PC-9 (cell line): ENCODE data around the gene CXCR5.

ENCODE experiments used
- EZH2 ChIP-seq: fragments of 200-600 bp; sonication (generic); IDR thresholded peaks from 2 replicates; pipeline ENCODE4 v1.8.0; 2017; ENCODE audit warnings: antibody characterized with exemption, low read depth
- TF ChIP-seq, protein P1 (sequence below): fragments of 200-600 bp; sonication (generic); conservative IDR thresholded peaks from 2 replicates; pipeline ENCODE4 v1.6.1; 2017; ENCODE audit warnings: mixed run types, antibody characterized with exemption, mild to moderate bottlenecking, moderate library complexity

- TF ChIP-seq, protein P1, sequence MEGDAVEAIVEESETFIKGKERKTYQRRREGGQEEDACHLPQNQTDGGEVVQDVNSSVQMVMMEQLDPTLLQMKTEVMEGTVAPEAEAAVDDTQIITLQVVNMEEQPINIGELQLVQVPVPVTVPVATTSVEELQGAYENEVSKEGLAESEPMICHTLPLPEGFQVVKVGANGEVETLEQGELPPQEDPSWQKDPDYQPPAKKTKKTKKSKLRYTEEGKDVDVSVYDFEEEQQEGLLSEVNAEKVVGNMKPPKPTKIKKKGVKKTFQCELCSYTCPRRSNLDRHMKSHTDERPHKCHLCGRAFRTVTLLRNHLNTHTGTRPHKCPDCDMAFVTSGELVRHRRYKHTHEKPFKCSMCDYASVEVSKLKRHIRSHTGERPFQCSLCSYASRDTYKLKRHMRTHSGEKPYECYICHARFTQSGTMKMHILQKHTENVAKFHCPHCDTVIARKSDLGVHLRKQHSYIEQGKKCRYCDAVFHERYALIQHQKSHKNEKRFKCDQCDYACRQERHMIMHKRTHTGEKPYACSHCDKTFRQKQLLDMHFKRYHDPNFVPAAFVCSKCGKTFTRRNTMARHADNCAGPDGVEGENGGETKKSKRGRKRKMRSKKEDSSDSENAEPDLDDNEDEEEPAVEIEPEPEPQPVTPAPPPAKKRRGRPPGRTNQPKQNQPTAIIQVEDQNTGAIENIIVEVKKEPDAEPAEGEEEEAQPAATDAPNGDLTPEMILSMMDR: no peak
- TF ChIP-seq EZH2: no peak
These were observed 12.8 kb downstream of the CXCR5 start for GRCh38 chr11:118896472-118896913.
